GM18507 (cell line): ENCODE data around the gene OSBPL3.
A peak's percentile ranks its signal among the peaks of the same experiment; 100 is the strongest.

Source experiments
- DNase-seq: peaks from one replicate; pipeline ENCODE4 v3.0.0; 2011; ENCODE audit warnings: low read depth; ENCODE audit not compliant: insufficient read length; ENCODE audit errors: extremely low spot score
- FAIRE-seq: peaks from 2 replicates; lab custom pipeline; 2011; peaks lifted over from hg19 to GRCh38; lab: Jason Lieb, UNC

Gene OSBPL3

GRCh38 chr7:24926623-24927524 is 53.1 kb downstream of the OSBPL3 start:
- FAIRE-seq (no peak), DNase-seq (no peak)

GRCh38 chr7:24924375-24924774 is 55.6 kb downstream of the OSBPL3 start:
- FAIRE-seq (no peak), DNase-seq (no peak)

- DNase-seq (no peak), FAIRE-seq (no peak)
Measured at GRCh38 chr7:24923172-24923865, 56.7 kb downstream of the OSBPL3 start.

DNA sequence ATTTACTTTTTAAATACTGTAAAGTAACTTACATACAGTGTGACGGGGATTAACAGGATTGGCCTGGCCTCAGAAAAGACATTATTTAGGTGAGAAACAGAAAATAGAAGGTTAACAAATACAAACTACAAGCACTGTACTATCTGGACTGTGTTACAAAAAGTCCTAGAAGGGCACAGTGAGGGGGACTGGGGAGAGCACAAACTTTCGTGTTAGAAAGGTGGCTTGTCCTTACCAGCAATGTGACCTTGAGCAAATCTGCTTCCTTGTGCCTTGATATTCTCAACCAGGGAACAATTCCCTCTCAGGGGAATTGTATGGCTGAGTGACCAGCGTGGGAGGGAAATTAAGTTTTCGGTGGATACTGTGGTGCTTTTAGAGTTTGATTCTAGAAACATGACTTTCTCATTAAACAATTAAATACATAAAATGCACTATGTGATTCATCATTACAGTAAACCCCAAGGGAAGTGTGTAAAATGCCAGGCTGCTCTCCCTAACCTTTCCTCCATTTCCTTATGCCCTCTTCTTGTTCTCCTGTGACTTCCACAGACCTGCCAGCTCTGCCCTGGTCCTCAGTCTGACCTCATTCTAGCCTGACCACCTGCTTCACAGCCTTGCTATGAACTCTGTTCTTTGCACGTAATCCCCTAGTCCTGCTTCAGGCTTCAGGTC is 57.7 kb downstream of the OSBPL3 start:
- FAIRE-seq (no peak), DNase-seq (no peak)

- peak; percentile 21 for FAIRE-seq
- DNase-seq = no peak
Measured at GRCh38 chr7:24921362-24921679, 58.7 kb downstream of the OSBPL3 start.

DNA sequence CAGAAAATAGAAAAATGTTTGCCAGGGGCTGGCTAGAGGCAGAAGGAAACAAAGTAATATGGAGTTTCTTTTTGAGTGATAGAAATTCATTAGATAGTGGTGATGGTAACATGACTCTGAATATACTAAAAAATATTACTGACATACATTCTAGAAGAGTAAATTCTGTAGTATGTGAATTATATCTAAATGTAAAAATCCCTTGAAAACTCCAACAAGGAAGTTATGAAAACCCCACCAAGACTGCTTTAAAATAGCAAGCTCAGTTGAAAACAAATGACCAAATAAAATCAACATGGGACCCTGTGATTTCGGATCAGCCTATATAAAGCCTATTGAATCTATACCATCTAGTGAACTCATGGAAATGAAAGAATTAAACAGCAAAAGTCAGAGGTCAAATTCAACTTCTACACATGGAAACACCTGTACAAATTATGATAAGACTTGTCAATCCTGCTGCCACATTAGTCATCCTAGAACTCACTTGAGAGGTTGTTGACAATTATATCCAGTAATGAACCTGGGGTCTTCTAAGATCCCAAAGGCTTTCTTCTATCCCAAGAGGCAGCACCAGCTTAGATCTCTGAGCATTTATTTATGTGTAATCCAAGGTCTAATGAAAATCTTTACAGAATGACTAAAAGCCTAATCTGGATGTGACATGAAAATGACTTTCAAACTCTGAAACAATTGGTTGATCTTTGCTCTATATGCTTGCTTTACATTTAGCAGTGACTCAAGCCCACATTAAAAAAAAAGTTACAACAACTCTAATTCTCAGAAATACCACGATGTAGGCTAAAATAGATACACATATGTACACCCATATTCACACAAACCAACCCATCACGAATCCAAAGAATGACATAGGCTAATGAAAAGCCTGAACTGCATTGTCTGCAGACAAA is 59.3 kb downstream of the OSBPL3 start:
- FAIRE-seq (peak; percentile 38), DNase-seq (no peak)

GRCh38 chr7:24917510-24918239 is 62.3 kb downstream of the OSBPL3 start:
- DNase-seq (no peak), FAIRE-seq (peak; percentile 74)

GRCh38 chr7:24916463-24917040 is 63.4 kb downstream of the OSBPL3 start:
- DNase-seq (no peak), FAIRE-seq (peak; percentile 39)

GRCh38 chr7:24914465-24914859 is 65.5 kb downstream of the OSBPL3 start:
- FAIRE-seq (peak; percentile 77), DNase-seq (no peak)

DNA sequence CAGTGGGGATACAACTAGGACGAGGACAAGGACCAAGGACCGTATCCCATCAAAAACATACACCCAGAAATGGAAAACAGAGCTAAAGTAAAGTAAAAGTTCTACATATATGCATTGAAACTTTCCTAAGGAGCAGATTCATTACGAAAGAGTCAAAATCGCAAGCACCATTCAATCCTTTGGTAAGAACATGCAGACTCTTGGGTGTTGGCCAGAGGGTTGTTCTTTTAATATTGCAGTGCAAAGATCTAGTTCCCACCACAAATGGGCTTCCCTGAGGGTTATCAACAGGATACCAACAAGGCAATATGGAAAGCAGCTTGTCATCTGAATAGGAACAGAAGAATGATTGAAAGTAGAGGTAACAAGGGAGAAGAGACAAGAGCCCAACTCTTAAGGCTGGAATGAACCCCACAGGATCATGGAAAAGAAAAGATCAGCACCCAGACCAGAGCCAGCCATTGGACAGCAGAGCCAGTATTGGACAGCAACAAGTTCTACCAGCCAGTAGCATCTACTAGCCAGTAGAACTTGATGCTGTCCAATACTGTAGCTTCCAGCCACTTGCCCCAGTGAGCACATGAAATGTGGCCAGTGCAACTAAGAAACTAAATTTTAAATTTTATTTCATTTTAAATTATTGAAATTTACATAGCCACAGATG is 66.0 kb downstream of the OSBPL3 start:
- FAIRE-seq = peak; percentile 56
- DNase-seq = no peak

- FAIRE-seq (peak; percentile 54), DNase-seq (no peak)
Measured at GRCh38 chr7:24912874-24913514, 67.0 kb downstream of the OSBPL3 start.

DNA sequence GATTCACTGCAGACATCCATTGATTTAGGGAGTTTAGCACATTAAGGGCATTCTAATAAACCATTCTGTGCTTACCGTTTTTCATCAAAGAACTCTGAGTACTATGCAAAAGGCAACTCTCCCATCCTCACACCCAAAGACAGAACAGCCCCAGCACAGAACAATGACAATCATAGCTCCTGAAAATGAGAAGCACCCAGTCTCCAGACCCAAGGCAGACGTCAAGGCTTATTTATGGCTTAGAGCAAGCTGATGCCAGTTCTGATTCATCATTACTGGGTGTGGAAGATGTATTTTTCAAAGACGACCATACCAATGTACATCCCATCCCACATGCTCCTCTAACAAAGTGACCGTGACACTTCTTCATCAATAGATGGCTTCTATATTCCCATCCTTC is 67.6 kb downstream of the OSBPL3 start:
- FAIRE-seq = no peak
- no peak for DNase-seq

DNA sequence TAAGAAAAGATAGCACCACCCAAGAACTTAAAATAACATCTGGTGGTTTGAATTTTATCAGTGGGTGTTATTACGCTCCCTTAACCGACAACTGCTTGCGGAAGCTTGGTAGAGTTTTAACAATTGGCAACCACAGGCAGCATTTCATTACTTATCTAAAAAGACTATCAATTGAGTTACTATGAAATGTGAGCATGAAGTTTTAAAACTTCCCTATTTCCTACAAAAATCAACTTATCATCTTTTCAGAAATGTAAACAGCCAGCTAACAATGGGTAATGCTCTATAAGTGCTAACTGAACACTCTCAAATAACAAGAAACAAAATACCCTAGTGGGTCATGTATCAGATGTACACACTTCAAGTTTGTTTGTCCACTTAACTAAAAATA is 68.8 kb downstream of the OSBPL3 start:
- FAIRE-seq = peak; percentile 89
- DNase-seq = no peak

- FAIRE-seq (no peak), DNase-seq (no peak)
Measured at GRCh38 chr7:24910551-24911212, 69.3 kb downstream of the OSBPL3 start.

DNA sequence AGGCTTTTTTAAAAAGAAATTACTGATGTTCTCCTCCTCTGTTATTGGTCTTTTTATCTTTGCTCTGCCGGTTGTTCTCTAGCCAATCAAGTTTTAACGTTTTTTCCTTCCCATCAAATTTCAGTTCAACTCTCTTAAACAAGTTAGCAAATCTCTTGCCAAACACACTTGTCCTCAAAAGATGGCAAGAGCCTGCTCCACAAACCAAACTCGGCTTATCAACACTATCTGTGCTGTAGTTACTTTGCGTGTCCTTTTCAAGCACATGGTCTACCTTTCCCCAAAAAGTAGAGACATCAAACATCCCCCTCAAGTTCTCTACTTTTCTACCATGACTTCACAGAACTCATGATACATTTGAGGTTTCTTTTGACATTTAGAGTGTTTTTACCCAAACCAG is 71.3 kb downstream of the OSBPL3 start:
- FAIRE-seq = no peak
- no peak for DNase-seq

DNA sequence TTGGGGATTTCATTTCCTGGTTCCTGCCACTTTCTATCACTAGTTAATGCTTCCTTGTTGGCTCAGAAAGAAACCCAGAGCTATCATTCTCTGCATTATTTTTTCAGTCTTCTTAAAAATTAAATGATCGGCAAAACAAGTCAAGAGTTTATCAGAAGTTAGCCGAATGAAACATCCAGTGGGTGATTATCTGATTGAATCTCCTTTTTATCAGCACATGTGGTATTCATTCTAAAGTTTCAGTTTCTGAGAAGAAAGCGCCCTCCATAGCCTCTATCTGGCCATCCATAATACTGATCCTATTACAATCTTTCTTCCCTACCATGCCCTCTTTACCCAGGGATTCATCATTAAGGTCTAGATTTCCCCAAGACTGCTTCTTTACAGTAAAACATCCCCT is 71.8 kb downstream of the OSBPL3 start:
- no peak for DNase-seq
- FAIRE-seq = no peak

GRCh38 chr7:24907311-24907886 is 72.6 kb downstream of the OSBPL3 start:
- FAIRE-seq (peak; percentile 82), DNase-seq (no peak)
